Endometrial microvascular endothelial cells (primary cell): ENCODE results near the gene PIK3C2B. TPM values are rescaled to one million over a fixed set of nuclear protein-coding genes. Genes with fewer than 3 reads are reported as not detected.

ENCODE experiments used
- in situ Hi-C: cut with HindIII; loops from 2 replicates; pipeline ENCODE4 v1.10.0; 2017; ENCODE audit warnings: low sequenced_read_pairs, low pct_unique_long_range_greater_than_20kb; ENCODE audit errors: inconsistent ontology term
- total RNA-seq: library from RNA; depleted of rRNA; stranded (reverse); fragments of >200 nt; gene quantifications from one replicate; pipeline ENCODE4 v1.2.3, GENCODE V29; 2015; ENCODE audit errors: inconsistent ontology term

Gene PIK3C2B
- total RNA-seq, 1 donor from 2014 or later = 14.9 TPM

DNA sequence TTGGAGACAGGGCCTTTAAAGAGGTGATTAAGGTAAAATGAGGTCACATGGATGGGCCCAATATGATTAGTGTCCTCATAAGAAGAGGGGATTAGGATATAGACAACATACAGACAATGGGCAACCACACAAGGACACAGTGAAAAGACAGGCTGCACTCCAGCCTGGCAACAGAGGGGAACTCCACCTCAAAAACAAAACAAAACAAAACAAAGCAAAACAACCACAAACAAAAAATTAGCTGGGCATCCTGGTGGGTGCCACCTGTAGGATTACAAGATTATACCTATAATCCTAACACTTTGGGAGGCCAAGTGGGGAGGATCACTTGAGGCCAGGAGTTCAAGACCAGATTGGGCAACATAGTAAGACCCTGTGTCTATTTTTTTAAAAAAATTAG lies 16.8 kb upstream of the PIK3C2B start:
- in situ Hi-C loops = no loop called here

DNA sequence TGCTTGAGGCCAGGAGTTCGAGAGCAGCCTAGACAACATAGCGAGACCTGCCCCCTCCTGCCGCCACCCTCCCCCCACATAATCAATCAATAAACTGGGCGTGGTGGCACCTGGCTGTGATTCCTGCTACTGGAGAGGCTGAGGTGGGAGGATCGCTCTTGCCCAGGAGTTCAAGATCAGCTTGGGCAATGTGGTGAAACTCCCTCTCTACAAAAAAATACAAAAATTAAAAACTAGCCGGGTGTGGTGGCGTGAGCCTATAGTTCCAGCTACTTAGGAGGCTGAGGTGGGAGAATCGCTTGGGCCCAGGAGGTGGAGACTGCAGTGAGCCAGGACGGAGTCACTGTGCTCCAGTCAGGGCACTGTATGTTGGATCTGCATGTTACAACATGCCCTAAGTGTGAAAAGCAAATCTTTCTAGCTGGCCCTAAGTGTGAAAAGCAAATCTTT lies 14.6 kb upstream of the PIK3C2B start:
- in situ Hi-C loops = no loop called here

DNA sequence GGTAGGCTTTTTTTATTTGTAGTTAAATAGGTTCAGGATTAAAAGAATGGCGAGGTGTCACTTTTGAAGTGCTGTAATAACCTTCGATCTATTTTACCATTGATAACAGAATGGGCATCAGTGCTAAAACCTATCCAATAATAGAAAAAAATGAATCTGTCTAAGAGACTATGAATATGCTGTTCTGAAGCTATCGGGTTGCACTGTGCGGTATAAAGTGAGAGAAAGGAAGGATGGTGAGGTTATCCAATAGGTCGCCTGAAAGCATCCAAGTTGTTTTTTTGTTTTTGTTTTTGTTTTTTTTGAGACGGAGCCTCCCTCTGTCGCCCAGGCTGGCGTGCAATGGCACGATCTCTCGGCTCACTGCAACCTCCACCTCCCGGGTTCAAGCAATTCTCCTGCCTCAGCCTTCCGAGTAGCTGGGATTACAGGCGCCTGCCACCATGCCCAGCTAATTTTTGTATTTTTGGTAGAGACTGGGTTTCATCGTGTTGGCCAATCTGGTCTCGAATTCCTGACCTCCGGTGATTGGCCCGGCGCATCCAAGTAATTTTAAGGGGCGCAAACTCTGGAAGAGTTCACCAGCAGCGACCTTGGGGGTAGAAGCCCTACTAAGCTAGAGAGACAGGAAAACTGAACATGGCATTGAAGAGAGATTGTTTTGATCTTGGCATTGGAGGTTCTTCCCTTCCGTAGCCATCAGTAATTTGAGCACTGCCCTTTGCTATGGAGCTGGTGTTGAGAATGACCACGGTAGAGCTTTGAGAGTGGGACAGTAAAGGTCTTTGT lies 12.9 kb upstream of the PIK3C2B start:
- in situ Hi-C loops = no loop called here

DNA sequence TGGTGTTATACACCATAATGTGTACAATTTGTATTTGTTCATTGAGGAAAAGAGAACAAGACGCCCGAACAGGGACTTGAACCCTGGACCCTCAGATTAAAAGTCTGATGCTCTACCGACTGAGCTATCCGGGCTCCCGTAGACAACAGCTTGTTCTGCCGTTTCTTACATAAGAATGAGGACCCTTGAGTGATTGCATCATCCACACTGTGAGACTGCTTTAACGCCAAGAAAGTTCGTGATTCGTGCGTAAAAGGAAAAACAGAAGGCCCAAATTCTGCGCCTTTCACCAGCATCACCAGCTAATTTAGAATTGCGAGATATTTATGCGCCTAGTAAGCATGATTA lies 12.3 kb upstream of the PIK3C2B start:
- in situ Hi-C loops = no loop called here

DNA sequence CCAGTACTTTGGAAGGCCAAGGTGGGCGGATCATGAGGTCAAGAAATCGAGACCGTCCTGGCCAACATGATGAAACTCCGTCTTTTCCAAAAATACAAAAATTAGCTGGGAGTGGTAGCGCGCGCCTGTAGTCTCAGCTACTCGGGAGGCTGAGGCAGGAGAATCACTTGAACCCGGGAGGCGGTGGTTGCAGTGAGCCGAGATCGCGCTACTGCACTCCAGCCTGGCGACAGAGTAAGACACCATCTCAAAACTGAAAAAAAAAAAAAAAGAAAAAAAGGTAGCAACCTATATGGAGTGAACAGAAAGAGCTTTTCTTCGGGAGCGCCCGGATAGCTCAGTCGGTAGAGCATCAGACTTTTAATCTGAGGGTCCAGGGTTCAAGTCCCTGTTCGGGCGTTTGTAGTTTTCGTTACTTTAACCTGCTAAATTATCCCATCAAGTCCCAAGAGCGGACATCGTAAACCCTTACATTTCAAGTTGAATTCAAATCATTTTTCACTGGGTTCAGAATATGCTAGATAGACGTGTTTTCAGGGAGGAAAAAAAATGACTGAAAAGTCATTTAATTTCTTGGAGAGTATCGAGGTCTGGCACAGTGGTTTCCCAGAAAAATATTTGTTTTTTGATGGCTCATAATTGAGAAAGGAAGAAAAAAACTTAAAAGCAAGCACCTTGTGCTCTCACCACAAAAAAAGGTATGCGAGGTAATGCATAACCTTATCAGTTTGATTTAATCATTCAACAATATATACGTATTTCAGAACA lies 11.8 kb upstream of the PIK3C2B start:
- in situ Hi-C loops = no loop called here

DNA sequence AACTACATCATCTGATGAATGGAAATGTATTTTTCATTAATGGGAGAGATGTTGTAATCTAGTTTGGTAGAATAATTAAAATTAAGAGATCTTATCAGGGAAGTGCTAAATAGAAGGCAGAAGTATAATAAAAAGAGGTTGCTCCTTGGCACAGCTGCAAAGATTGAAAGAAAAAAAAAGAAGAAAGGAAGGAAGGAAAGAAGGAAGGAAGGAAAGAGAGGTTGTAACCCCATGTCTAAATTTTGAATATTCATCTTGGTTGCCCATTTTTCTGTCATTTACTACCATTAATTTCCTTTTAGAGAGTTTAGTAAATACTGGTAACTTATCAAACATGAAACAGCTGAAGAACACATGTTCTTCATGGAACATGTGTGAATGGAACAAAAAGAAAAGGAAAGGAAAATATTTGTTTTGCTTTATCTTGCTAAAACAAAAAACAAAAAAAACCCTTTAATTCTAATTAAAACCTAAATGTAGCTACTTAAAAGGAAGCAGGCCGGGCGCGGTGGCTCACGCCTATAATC lies 11.1 kb upstream of the PIK3C2B start:
- in situ Hi-C loops = no loop called here

DNA sequence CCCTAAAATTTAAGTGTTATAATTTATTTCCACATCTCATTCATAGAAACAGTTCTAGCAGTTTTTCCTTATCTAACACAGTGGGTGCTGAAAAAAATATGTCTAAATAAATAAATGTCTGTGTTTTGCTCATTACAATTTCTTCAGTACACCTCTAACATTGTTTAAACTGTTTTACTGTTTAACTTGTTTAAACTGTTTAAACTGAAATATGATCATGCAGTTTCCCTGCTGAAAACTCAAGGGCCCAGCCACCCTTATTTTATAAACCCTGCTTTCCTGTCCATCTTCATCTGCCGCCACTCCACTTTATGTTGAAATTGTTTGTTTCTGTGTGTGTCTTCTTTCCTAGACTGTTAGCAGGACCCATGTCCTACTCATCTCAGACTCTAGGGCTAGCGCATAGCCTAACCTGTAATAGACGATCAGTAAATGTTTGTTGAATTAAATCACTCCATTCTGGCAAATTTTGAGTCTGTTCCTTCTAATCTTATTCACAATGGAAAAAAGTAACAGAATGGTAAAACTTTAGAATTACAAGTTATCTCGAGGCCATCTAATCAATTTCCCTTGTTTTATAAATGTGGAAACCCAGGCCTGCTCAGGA lies 9.4 kb upstream of the PIK3C2B start:
- in situ Hi-C loops = loop anchor here (5.0 kb wide), 1 partner anchor 57 kb away; no protein-coding TSS in a partner anchor

DNA sequence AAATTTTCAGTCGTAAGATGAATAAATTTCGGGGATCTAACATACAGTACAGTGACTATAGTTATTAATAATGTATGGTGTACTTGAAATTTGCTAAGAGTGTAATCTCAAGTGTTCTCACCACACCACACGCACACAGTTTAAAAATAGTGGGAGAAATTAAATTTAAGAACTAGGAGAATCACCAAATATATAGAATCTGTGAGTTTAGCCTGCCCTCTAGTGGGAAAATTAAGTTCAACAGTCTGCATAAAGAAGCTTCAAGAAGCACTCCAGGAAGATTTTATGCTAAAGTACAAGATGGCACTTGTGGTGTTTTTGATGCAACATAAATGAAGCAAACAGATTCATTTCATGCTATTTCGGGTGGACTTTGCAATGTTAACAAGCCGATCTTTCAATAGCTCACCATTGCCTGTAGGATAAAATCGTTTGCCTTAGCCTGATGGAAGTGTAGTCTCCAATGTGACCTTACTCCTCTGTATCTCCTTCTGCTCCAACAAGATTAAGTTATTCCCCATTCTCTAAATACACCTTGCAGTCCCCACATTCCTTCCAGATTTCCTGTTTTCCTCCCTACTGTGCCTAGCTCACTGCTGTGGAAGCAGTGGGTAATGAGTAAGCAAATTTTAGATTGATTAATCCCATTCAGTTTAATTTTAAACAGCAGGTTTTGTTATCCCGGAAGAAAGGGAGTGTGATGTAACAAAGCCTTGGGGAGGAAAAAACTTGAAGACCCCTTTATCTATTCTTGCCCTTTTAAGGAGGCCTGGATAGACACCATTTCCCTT lies 8.7 kb upstream of the PIK3C2B start:
- in situ Hi-C loops = loop anchor here (5.0 kb wide), 1 partner anchor 56 kb away; no protein-coding TSS in a partner anchor

DNA sequence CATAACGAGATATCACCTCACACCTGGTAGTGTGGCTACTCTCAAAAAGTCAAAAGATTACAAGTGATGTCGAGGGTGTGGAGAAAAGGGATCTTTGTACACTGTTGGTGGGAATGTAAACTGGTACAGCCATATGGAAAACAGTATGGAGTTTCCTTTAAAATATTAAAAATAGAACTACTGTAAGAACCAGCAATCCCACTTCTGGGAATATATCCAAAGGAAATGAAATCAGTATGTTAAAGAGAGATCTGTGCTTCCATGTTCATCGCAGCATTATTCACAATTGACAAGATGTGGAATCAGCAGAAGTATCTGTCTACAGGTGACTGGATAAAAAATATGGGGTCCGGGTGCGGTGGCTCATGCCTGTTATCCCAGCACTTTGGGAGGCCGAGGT lies 7.6 kb upstream of the PIK3C2B start:
- in situ Hi-C loops = loop anchor here (5.0 kb wide), 1 partner anchor 55 kb away; no protein-coding TSS in a partner anchor

DNA sequence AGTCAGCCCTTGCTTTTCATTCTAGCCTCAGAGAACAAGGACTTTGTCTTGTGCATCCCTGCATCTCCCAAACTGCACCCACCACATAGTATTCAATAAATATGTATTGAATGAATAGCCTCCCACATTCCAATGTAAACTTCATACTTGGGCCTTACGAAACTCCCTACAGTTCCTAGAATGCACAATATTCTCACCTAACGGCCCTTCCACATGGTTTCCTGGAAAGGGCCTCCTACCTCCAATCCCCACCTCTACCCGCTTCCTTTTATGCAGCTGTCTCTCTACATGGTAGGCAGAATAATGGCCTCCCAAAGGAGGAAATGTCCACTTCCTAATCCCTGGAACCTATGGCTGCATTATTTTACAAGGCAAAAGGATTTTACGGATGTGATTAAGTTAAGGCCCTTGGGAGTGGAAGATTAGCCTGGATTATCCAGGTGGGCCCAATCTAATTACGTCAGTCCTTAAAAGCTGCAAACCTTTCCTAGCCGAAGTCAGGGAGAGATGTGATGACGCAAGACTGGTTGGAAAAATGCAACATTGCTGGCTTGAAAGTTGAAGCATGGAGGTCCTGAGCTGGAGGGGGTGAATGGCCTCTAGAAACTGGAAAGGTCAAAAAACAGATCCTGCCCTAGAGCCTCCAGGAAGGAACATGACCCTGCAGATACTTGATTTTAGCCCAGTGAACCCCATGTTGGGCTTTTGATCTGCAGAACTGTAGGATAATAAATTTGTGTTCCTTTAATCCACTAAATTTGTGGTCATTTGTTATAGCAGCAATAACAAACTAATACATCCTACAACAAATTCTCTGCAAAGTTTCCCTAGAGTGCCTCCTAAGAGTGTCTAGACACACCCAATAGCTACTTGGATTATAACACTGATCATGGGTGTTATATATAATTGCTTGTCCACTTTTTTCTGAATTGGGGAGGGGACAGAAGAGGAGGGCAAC lies 5.2 kb upstream of the PIK3C2B start:
- in situ Hi-C loops = loop anchor here (5.0 kb wide), 1 partner anchor 52 kb away; no protein-coding TSS in a partner anchor

DNA sequence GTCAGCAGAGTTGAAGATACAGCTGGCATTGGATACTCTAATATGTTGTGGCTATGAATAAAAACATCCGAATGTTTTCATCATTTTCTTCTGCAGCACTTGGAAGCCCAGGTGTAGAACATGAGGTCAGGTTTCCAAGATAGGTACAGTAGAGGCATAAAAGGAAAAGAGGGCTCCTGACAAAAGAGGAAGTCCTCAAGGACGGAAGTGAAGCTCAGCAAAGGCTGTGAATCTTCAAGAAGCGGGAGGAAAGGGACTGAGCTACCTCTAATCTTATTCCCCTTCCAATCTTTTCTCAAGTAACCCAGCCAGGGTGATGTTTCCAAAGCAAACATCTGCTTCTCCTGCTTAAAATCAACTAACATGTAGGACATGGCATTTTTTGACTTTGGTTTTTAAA lies 4.4 kb upstream of the PIK3C2B start:
- in situ Hi-C loops = no loop called here

DNA sequence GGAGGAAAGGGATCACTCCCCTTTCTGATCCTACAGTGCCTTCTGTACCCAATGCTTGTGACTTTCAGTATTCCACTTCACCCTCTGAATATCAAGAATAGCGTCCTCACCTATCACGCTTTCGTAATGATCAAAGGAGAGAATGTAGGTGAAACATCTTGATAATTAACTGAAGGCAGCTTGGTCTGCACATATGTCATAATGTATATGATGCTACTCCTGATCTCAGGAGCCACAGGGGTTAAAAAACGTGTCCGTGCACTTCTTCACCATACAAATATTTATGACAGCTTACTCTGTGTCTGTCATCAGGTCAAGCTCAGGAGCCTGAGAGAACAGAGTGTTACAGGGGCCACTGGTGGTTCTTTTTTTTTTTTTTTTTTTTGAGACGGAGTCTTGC lies 1.2 kb upstream of the PIK3C2B start:
- in situ Hi-C loops = no loop called here

DNA sequence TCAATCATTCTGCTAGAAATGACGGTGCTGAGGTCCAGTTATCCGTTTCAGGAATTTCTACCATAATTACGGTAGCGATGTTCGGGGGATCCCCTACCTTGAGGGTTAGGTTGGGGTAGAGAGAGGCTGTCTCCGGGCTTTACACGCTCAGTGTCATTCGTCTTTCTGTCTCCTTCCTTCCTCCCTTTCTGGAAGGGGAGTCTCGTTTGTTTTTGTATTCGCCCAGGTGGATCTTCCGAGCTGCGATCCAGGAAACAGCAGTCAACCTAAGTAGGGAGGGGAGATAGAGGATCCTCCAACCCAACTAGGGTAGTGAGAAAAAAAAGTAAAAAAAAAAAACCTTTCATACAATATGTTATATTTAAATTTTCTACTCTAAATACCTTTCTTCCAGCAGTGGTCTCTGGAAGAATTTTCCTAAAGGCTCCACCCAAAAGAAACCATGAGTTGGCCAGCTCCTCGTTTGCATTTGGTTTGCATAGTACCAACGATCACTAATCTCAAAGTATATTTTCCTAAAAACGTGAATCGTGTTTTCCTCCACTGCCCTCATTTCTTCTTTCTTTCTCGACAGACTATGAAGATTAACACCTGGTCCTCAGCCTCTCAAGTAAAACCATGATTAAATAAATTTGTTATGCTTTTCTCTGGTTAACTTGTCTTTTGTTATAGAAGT lies 611 bp upstream of the PIK3C2B start:
- in situ Hi-C loops = no loop called here

DNA sequence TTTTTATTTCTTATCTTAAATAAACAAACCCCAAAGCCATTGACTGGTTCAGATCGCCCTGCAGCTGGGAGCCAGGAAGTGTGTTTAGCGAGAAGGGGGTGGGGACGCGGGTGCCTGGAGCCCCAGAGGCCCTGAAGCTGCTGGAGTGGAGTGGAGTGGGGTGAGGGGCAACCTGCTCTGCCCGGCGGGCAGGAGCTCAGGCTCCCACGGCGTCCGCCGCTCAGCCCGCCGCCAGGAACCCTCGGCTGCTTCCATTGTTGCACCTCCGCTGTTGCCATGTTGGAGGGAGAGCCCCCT lies 673 bp downstream of the PIK3C2B start:
- in situ Hi-C loops = no loop called here

DNA sequence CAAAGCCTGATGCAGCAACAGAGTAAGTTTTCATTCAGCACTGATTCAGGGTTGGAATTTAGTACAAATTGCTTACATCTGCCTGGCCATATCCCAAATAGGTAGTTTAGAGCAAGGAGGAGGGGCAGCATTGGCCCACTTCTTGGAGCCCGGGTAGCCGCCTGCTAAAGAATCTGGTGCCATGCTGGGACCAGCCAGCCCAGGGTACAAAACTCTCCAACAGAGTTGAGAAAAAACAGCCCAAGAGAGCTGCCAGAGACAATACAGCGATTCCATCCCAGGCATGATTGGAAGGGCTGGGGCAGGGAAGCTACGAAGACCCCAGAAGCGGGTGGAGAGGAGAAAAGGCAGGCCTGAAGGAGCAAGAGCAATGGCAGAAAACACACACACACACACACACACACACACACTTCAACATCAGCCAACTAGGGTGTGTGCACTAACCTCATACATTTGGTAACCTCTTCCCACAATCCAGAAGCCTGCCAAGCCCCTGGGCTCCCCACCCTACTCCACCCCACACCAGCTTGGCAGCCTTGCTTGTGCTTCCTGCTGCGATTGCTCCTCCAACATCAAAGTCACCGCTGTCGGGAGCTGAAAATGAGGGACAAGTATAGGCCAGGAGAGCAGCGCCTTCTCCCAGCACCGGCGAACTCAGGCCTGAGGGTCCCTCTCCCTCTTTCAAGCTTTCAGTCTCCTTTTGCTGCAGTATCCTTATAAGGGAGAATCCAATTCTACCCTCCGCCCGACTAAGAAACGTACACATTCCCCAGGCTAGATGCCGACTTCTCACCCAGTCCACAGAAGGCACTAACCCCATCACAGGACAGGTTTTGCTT lies 1.2 kb downstream of the PIK3C2B start:
- in situ Hi-C loops = no loop called here

DNA sequence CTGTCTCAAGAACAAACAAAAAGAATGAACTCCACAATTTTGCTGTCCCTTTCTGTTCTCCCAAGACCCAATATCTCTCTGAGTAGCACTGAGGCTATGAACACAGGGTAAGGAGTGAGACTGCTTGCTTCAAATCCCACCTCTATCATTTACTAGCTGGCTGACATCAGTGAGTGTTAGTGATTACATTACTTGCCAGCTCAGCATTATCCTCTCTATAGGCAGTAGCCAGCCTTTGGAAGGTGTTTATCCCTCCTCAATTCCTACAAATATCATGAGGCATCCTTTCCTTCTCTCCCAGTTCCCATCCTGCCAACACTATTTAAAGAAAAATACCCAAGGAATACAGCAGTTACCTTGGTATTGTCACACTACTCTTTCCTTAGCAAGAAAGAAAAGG lies 3.0 kb downstream of the PIK3C2B start:
- in situ Hi-C loops = no loop called here

DNA sequence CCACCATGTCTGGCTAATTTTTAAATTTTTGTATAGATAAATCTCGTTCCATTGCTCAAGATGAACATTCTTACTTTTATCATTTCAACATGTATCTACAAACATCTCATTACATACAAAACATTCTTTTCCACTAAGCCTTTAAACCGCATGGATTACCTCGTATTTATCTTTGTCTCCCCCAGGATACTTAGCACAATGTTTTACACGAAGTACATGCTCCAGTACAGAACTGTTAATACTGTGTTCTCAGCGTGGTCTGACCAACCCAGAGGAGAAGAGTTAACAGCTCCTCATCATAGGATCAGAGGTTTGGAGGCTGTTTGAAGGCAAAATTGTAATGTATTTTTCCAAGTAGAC lies 7.4 kb downstream of the PIK3C2B start:
- in situ Hi-C loops = no loop called here
